ENCODE results near the gene ATP10A.

- TF ChIP-seq POLR2A (IDR thresholded peaks at IDR 0.05) (no peak), CTCF (IDR thresholded peaks at IDR 0.05) (no peak)
Observed at GRCh38 chr15:25714538-25714840, 148.6 kb downstream of the ATP10A start.

All from ovary (tissue), 3 donors.